Measurements from ENCODE around the gene ZFC3H1. TPM values are rescaled to one million over a fixed set of nuclear protein-coding genes. Genes with fewer than 3 reads are reported as not detected.

ZFC3H1 gene
- total RNA-seq, 1 experiment from 2014 or later = 53.4 TPM

- ChIA-PET CTCF (no interaction called here), POLR2A (ENCODE audit: unreplicated experiment) (interaction anchor here (0.7 kb wide), 1 partner anchor 14 kb away, joined by 14 read pairs; no protein-coding TSS in a partner anchor)
- no peak overlapping the region for H3K4me2 ChIP-seq
- no peak overlapping the region for H3K4me3 ChIP-seq
- no peaks in the 10 kb centered on the region for H3K36me3 ChIP-seq (ENCODE audit: low read depth)
- no peaks in the 10 kb centered on the region for H3K27me3 ChIP-seq (ENCODE audit: insufficient read depth, low read depth)
- H3F3A ChIP-seq (ENCODE audit: insufficient read depth, low read depth) = no peaks in the 10 kb centered on the region; the same call in 1 of the 2 replicates
- H3K27ac ChIP-seq = no peak overlapping the region
- no peak overlapping the region for H2AFZ ChIP-seq
- TF ChIP-seq CTCF (conservative IDR thresholded peaks at IDR 0.05) = no peak
- TF ChIP-seq EZH2 (IDR thresholded peaks at IDR 0.05; ENCODE audit: low read depth) = no peak
- no TSS peak for BruUV-seq (replicated peaks)
- no peaks in the 10 kb centered on the region; the same call in 1 of the 2 replicates for H4K20me1 ChIP-seq (ENCODE audit: insufficient read depth)
- DNase-seq = no peak
- intact Hi-C loops (cut with micrococcal nuclease; ENCODE audit: unreplicated experiment) = no loop called here
- no peaks in the 10 kb centered on the region for H3K9me3 ChIP-seq (ENCODE audit: insufficient read depth, low read depth)
- H3K79me2 ChIP-seq (ENCODE audit: low read depth) = peaks cover 10% of the 10 kb centered on the region
- H3K9me2 ChIP-seq (ENCODE audit: insufficient read depth) = no peaks in the 10 kb centered on the region
- no peaks in the 10 kb centered on the region for H3K4me1 ChIP-seq (replicated peaks; ENCODE audit: insufficient read depth)
Observed at GRCh38 chr12:71671311-71671710, 7.7 kb upstream of the ZFC3H1 start.

GRCh38 chr12:71666259-71666658, 2.6 kb upstream of the ZFC3H1 start:
- no peaks in the 10 kb centered on the region for H3K9me2 ChIP-seq (ENCODE audit: insufficient read depth)
- intact Hi-C loops (cut with micrococcal nuclease; ENCODE audit: unreplicated experiment) = no loop called here
- POLR2A ChIA-PET (ENCODE audit: unreplicated experiment) = no interaction called here
- peak overlapping the region; percentile 94; the same call in 1 of the 2 replicates for H3K27ac ChIP-seq
- H3F3A ChIP-seq (ENCODE audit: insufficient read depth, low read depth) = peaks cover 17% of the 10 kb centered on the region
- DNase-seq = no peak
- no TSS peak for BruUV-seq (replicated peaks)
- H3K27me3 ChIP-seq (ENCODE audit: insufficient read depth, low read depth) = no peaks in the 10 kb centered on the region
- TF ChIP-seq EZH2 (IDR thresholded peaks at IDR 0.05; ENCODE audit: low read depth) (no peak), CTCF (conservative IDR thresholded peaks at IDR 0.05) (no peak)
- peak overlapping the region; percentile 95 for H3K4me2 ChIP-seq
- H3K4me3 ChIP-seq = peak overlapping the region; percentile 70; the same call in 1 of the 2 replicates
- peaks cover 16% of the 10 kb centered on the region for H3K4me1 ChIP-seq (replicated peaks; ENCODE audit: insufficient read depth)
- no peaks in the 10 kb centered on the region for H3K36me3 ChIP-seq (ENCODE audit: low read depth)
- peaks cover 52% of the 10 kb centered on the region for H3K79me2 ChIP-seq (ENCODE audit: low read depth)
- H3K9me3 ChIP-seq (ENCODE audit: insufficient read depth, low read depth) = no peaks in the 10 kb centered on the region
- CTCF ChIA-PET = no interaction called here
- H4K20me1 ChIP-seq (ENCODE audit: insufficient read depth) = peaks cover 13% of the 10 kb centered on the region
- H2AFZ ChIP-seq = no peak overlapping the region

- intact Hi-C loops (cut with micrococcal nuclease; ENCODE audit: unreplicated experiment) = loop anchor here (2.0 kb wide), 1 partner anchor 82 kb away; no protein-coding TSS in a partner anchor
- Histone ChIP-seq H4K20me1 (ENCODE audit: insufficient read depth) (peaks cover 17% of the 10 kb centered on the region), H3K27ac (peak overlapping the region; percentile 94), H3K27me3 (ENCODE audit: insufficient read depth, low read depth) (no peaks in the 10 kb centered on the region), H3K4me2 (peak overlapping the region; percentile 95), H3K9me2 (ENCODE audit: insufficient read depth) (no peaks in the 10 kb centered on the region), H3K4me1 (replicated peaks; ENCODE audit: insufficient read depth) (peaks cover 16% of the 10 kb centered on the region), H3F3A (ENCODE audit: insufficient read depth, low read depth) (peaks cover 17% of the 10 kb centered on the region), H3K4me3 (peak overlapping the region; percentile 70), H3K9me3 (ENCODE audit: insufficient read depth, low read depth) (no peaks in the 10 kb centered on the region), H3K79me2 (ENCODE audit: low read depth) (peaks cover 64% of the 10 kb centered on the region), H3K36me3 (ENCODE audit: low read depth) (0 out of 2 replicates have a peak, but pooled peaks cover 3% of the 10 kb centered on the region), H2AFZ (peak overlapping the region; percentile 79)
- BruUV-seq (replicated peaks) = no TSS peak
- CTCF ChIA-PET = no interaction called here
- no peak for TF ChIP-seq CTCF (conservative IDR thresholded peaks at IDR 0.05)
- no peak for TF ChIP-seq EZH2 (IDR thresholded peaks at IDR 0.05; ENCODE audit: low read depth)
- no peak for DNase-seq
- POLR2A ChIA-PET (ENCODE audit: unreplicated experiment) = no interaction called here
Observed at GRCh38 chr12:71665090-71665463, 1.4 kb upstream of the ZFC3H1 start.
